Mammary epithelial cell (primary cell): ENCODE data around the gene NAA25.

ENCODE experiments used
- CTCF ChIP-seq, 2 donors: IDR thresholded peaks in 1 of 2; conservative IDR thresholded peaks in 1 of 2; 2 replicates each; pipeline ENCODE4 v1.5.1; 2011 to 2012; ENCODE audit warnings: inconsistent platforms in 2 of 2, low read length in 2 of 2, mild to moderate bottlenecking in 2 of 2, control low read depth in 1 of 2, low read depth in 1 of 2; ENCODE audit not compliant: insufficient read depth in 1 of 2; ENCODE audit errors: extremely low read depth in 1 of 2
- EZH2 ChIP-seq: IDR thresholded peaks from 2 replicates; pipeline ENCODE4 v1.6.1; 2012; ENCODE audit warnings: low read length, inconsistent platforms, borderline replicate concordance

GRCh38 chr12:111981987-111982386 is 126.6 kb downstream of the NAA25 start:
- TF ChIP-seq EZH2 (no peak), CTCF (conservative IDR thresholded peaks at IDR 0.05 in 1 of 2, IDR thresholded peaks at IDR 0.05 in 1 of 2; ENCODE audit: extremely low read depth in 1 of 2, insufficient read depth in 1 of 2, low read depth in 1 of 2, low read length in 2 of 2) (no peak)
